HG03159 (cell line): Measurements from ENCODE around the gene KLC4.
"Not testable (repeated sequence)": the region's sequence is repeated elsewhere in the genome, so short reads cannot be mapped to it uniquely, and the experiment has no call there.

ENCODE experiments used
- ATAC-seq: cut with Tn5 transposase; IDR thresholded peaks from one replicate; pipeline ENCODE4 v1.9.1; 2021; ENCODE audit warnings: mild to moderate bottlenecking, moderate library complexity; ENCODE audit not compliant: unreplicated experiment

The KLC4 gene

GRCh38 chr6:43035495-43036194 lies 23.8 kb upstream of the KLC4 start:
- ATAC-seq = no peak

GRCh38 chr6:43036712-43037111 lies 22.7 kb upstream of the KLC4 start:
- no peak for ATAC-seq

- no peak for ATAC-seq
These were observed 22.2 kb upstream of the KLC4 start for GRCh38 chr6:43037197-43037596.

- no peak for ATAC-seq
These were observed 21.7 kb upstream of the KLC4 start for GRCh38 chr6:43037706-43038105.

GRCh38 chr6:43038727-43039126 lies 20.7 kb upstream of the KLC4 start:
- no peak for ATAC-seq

- no peak for ATAC-seq
These were observed 18.7 kb upstream of the KLC4 start for GRCh38 chr6:43040542-43041257.

- not testable (repeated sequence) for ATAC-seq
These were observed 18.0 kb upstream of the KLC4 start for GRCh38 chr6:43041475-43041874.

GRCh38 chr6:43043310-43043709 lies 16.1 kb upstream of the KLC4 start:
- no peak for ATAC-seq

GRCh38 chr6:43045371-43045930 lies 14.0 kb upstream of the KLC4 start:
- no peak for ATAC-seq

GRCh38 chr6:43047998-43048397 lies 11.4 kb upstream of the KLC4 start:
- no peak for ATAC-seq

GRCh38 chr6:43050981-43051380 lies 8.4 kb upstream of the KLC4 start:
- ATAC-seq = no peak

- ATAC-seq = no peak
These were observed 7.1 kb upstream of the KLC4 start for GRCh38 chr6:43052225-43052841.

GRCh38 chr6:43052842-43053544 lies 6.4 kb upstream of the KLC4 start:
- peak; percentile 28 for ATAC-seq

GRCh38 chr6:43053545-43054205 lies 5.8 kb upstream of the KLC4 start, which contains the start of gene CUL7:
Gene CUL7, minus strand, starts transcription at chr6:43053851. Its CDS starts 1,063 bp downstream, at chr6:43052788.
- ATAC-seq = peak; percentile 84

GRCh38 chr6:43054206-43054943 lies 5.1 kb upstream of the KLC4 start:
- no peak for ATAC-seq

- no peak for ATAC-seq
These were observed 3.5 kb upstream of the KLC4 start for GRCh38 chr6:43055966-43056365.

GRCh38 chr6:43058531-43058930 lies 900 bp upstream of the KLC4 start:
- no peak for ATAC-seq

GRCh38 chr6:43060034-43060754 lies 763 bp downstream of the KLC4 start:
- ATAC-seq = no peak
